GM19043 (cell line): ENCODE data around the gene PARD3B.

Experiments
- ATAC-seq: cut with Tn5 transposase; IDR thresholded peaks from one replicate; pipeline ENCODE4 v1.9.1; 2021; ENCODE audit warnings: low read depth; ENCODE audit not compliant: unreplicated experiment

PARD3B gene

DNA sequence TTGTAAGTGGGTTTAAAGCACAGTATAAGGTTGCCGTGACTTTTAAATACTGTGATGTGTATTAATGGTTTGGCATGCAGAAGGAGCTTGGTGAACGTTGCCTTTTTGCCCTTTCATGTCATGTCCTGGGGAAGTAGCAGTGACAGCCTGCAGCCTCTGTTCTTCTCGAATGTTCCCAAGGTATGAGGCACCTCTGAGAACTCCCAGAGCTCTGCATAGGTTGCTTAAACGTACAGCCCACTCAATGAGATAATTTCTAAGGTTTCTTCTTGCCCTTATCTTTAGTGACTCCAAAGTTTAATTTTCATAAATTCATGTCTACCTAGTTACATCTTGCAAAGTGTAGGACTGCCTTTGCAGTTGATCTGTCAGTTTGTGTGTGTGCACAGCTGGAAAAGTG is 36.7 kb downstream of the PARD3B start:
- ATAC-seq = no peak

DNA sequence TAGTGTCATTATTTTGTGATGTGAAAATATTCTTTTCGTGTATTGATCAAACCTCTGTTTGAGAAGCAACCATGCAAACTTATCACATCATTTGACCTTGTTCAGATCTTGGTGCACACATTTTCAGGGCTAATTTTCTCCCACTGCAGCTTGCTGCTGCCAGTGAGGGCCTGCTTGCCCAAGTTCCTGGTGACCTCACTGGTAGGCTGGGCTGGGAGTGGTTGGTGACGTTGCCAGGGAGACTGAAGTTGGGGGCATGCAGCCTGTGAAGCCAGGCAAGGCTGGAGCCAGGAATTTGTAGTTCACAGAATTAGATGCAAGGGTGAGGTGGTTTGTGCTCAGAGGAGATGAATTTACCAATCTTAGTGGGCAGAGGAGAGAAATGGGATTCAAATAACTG is 38.5 kb downstream of the PARD3B start:
- no peak for ATAC-seq

DNA sequence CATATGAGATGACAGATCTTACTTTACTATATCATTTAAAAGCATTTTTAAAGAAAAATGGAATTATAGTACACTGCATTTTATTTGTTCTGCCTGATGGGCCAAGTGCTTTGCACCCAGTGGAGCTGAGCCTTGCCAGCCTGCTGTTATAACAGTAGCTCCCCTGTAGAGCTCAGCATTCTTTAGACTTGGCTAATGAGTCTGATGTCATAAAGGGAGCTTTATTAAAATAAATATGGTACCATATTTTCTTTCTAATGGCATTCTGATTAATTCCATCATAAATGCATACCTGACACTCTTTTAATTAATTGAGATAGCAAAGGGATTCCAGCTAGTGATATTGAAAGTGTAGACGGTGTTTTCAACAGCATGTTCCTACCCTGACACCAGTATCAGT is 40.7 kb downstream of the PARD3B start:
- ATAC-seq = no peak

DNA sequence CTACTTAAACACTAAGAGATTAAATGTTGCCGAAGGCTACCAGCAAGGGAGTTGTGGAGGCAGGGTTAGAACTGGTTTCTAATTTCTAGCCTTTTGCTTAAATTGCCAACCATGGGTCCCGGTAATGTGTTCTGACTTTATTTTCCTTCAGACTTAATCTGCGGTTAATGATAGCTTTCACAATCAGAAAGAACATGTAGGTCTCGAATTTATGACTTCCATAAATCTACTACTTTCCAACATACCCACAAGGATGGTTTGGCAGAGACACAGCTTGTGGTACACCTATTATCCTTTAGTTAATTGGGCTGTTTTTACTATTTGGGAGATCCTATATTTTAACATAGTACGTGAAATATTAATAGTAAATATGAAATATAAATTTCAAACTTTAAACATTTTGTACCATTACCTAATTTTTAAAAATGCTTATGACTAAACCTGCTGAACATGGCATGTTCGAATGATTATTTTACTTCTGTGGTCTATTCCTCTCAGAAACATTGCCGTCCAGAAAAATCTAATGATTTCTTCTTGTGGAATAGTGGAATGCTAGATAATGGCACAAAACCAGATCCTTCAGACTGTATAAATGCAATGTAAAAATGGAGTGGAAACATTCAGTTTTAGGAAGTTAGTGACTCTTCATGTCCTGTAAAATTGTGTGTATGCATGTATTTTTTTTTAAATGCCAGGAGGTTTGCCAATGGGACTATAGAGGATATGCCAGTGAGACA is 41.3 kb downstream of the PARD3B start:
- no peak for ATAC-seq

DNA sequence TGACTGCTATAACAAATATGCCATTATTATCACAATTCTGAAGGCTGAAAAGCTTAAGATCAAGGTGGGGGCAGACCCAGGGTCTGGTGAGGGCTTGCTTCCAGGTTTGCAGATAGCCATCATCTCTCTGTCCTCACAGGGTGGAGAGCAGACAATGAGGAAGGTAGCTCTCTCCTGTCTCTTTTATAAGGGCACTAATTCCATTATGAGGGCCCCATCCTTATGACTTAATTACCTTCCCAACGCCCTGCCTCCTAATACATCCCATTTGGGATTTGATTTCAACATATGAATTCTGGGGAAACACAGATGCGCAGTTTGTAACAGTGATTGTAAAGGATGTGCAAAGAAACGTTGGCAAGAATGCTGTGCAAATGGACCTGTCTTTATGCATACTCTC is 44.8 kb downstream of the PARD3B start:
- no peak for ATAC-seq

DNA sequence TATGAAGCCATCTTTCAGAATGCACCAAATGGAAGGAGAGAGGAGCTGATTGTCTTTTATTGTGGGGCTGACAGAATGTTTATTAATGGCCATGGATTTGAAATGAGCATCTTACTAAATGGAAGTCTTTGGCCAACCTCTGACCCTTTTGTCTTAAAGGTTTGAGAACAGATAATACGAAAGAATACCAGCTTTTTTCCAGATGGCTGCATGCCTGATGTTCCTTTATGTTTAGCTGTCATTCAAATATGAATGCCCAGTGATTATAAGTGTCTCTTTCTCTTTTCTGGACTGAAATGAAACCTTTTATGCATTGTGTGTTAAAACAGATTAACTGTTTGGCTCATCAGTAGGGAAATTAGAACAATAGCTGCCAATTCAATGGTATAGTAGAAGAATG is 46.0 kb downstream of the PARD3B start:
- ATAC-seq = no peak

DNA sequence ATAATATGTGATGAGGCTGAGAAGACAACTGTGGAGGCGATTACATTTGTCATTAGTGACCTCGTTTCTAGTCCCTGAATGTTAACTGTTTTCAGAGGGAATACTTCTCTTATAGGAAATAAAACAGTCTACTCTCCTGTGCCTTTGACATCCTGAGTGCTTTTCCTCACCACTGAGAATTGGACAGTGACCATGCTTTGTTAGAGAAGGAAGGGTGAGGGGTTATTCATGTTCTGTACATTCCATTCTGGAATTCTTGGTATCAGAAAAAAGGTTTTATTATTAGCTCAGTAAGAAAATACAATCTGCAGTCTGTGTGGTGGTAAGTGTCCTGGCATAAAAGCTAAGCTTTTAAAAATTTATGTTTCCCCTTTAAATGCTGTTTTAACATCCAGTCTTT is 58.8 kb downstream of the PARD3B start:
- no peak for ATAC-seq

DNA sequence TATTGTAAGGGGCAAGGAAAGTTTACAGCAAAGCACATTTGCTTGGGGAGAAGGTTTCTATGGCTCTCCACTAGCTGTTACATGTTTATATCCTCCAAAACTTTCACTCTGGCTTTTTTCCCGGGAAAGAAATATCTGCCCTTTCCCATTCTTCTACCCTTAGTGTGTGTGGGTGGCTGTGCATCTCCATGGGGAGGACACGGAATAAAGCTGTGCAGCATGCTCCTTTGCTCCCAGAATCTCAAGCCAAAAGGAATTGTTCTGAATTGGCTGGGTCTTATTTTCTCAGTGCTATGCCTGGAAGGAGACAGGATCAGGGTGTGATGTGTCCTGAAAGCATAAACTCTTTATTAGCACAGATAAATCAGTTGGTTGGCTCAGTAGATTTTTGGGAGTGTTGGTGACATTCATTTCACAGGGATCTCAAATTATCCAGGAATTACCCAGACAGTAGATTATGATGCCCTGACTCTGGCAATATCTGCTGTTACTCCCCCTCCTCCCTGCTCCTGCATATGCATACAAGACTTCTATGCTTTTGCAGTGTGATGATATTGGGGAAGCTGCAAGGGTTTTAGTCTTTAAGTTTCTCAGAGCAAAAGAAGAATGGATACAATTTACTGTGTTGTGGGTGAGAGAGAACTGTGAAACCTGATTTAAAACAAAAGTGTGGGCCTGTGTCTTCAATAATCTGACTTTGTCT is 63.1 kb downstream of the PARD3B start:
- ATAC-seq = no peak

DNA sequence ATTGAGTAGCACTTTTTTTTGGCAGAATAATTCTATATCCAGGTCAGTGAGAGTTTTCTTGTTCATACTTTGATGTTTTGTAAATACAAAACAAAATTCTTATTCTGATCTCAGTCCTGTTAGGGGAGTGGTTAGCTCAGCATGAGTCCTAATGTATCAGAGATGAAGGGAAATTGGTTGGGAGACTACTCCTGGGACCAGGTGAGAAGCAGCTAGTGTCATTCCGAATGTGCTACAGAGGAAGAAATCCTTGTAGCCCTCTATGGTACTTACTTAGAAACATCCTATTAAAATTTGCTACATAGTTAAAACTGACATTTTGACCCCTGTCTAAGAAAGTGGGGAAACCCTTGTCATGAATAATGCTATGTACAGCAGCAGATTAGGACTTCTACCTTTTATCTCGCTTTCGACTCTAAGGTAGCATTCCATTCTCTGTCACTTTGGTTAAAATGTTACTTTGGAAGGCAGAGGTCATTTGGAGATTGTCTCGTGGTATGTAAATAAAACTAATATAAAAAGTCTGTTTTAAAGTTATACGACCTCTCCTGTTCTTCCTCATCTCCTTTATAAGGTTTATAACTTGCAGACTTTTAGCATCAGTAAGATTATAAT is 65.8 kb downstream of the PARD3B start:
- ATAC-seq = no peak

DNA sequence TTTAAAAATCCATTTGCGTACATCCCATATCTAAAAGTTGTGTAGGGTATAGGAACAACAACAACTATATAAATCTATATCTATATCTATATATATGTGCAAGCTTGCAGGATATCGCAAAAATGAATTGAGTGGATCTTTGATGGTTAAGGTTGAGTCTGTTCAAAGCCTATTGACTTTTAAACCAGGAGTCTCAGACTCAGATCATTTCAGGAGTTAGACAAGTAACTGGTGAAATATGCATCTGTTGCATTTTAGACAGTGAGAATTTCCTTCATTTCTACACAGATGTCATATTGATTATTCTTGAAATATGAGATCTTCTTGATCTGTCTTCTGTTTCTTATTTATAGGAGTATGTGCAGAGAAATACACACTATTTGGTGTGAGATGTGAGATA is 66.5 kb downstream of the PARD3B start:
- ATAC-seq = no peak

DNA sequence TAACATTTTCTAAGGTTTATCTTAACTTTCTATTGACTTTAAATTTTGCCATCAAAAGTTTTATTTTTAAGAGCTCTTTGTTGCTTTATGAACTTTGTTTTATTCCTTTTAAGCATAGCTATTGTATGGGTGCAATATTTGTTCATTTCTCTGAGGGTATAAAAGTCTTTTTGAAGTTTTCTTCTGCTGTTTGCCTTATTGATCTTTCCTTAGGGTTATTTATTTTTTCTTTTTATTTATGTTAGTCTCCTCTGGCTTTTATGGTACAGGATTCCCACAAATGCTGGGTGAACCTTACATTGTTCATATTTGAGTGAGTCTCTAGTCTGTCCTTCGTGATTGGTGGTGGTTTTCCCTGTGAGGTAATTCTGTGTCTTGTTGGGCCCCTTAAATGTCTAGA is 68.4 kb downstream of the PARD3B start:
- ATAC-seq = no peak

DNA sequence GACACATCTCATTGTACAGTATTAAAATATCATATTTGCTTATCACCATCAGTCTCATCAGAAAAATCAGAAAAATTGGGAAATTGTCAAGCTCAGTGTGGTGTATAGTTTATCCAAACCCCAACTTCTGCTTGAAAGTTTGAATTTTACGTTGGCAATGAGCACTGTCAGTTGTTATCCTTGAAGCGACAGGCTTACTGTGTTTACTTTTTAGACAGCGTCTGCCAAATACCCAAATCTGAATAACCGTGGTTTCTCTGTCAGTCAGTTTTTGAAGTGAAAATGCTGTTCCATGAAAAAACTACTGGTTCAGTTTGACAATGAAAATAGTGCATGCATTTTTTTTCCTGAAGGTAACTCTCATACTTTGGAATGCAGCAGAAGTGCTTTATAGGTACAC is 70.2 kb downstream of the PARD3B start:
- ATAC-seq = no peak

DNA sequence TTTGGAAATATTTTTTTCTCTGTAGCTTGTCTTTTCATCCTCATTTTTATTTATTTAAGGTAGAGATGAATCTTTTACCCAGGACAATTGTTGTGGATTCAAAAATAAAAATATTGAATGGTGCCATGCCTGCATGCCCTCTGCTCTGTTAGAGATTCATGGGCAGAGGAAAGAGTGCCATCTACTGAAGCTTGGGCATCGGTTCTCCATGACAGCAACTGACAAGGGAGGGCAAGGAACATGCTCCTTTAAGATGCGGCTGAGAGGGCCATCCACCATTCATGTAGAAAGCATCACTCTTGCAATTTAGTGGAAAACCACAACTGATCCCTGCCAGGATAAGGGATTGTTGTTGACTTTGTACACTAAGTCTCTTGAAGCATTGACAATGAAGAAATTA is 79.9 kb downstream of the PARD3B start:
- ATAC-seq = no peak

DNA sequence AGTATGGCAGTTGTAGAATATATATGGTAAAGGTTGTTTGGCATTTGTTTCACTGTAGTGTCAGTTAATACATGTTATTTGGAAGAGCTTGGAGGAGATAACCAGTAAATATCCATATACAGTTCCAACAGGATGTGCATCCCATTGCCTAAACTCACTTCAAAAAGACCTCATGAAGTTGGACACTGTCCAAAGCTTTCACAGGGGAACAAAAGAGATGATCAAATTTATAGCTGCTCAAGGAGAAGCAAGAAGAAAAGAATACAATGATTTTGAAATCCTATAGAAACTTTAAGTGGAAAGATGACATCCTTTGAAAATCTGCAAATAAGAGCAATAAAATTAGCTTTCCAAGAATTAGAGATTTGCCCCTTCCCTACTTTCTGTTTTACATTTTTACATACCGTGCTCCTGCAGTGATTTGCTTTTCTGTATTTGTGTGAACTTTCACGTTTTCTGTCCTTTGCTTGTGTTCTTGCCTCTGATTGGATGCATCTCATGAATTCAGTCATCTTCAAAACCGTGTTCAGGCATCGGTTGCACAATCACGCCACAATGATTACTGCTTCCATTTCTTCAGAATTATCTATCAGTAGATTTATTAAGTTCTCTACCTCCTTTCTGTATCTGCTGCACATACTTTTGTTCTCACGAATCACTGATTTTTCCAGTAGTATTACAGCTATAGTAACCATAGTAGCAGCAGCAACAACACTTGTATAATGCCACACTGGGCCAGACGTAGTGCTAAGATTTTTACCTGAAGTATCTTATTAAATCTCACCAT is 83.8 kb downstream of the PARD3B start:
- no peak for ATAC-seq

DNA sequence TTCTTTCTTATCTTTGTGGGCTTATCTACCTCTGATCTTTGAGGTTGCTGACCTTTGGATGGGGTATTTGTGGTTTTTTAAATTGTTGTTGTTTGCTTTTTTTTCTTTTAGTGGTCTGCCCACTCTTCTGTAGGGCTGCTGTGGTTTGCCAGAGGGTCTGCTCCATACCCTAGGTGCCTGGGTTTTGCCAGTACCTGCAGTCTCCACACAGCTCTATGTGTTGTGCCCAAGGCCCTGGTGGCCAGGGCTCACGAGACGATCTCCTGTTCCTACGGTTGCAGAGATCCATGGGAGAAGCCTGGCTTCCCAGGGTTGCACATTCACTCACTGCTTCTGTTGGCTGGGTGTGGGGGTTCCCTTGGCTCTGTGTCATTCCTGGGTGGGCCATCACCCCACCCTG is 87.1 kb downstream of the PARD3B start:
- no peak for ATAC-seq

DNA sequence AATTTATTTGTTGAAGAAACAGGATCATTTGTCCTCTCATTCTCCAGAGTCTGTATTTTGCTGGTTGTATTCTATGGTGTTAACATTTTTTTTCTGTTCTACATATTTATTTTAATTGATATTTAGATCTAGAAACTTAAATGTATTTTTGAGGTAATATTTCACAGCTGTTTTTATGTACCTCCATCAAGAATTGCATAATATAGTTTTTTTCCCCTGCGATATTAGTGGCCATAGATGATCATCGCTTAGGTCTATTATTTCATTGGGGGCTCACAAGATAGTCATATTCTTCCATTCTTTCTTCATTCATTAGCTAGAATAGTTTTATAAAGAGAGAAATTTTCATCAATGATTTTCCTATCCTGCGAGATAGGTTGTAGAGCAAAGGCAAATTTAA is 89.3 kb downstream of the PARD3B start:
- no peak for ATAC-seq

DNA sequence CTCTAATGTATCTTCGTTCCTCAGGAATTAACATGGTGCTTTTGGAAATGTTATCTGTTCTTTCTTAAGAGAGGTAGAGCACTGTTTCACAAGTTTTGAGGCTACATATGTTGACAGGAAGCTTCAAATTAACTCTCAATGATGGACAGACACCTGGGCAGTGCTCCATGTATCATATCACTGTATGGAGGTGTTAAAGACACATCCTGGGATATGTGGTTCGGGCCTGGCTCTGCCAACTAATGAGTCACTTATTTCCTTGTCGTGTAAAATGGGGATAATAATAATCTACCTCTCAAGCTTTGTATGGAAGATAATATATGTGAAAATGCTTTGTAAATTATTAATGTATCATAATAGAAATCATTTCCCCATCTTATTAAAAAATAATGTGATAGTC is 90.2 kb downstream of the PARD3B start:
- ATAC-seq = no peak

DNA sequence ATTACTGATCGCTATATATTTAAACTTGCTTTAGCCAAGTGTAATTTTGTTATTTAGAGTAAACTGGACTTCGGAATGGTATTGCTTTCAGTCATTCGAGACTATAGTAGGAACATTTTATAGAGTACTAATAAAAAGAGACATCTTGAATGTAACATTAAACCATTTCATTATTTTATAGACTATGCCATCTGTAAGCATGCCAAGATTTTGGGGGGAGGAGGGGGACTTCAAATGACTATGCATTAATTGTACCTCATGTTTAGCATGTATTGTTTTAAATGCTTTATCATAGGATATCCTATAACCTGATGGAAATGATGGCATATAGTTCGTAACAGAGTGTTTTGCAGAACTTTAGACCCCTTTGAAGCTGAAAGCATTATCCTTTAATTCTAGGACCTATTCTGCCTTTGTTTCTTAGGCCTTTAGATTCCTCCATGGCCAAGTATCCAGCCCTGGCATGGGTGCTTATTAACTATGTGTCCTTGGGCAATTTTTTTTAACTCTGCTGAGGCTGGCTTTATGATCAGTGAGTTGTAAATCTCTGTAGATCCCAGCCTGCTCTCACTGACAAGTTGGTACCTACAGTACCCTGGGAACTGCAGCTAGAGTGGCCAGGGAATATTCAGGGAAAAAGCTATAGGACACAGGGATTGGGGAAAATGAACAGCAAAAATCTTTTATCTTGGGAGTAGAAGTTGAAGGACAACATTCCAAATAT is 93.4 kb downstream of the PARD3B start:
- ATAC-seq = no peak

DNA sequence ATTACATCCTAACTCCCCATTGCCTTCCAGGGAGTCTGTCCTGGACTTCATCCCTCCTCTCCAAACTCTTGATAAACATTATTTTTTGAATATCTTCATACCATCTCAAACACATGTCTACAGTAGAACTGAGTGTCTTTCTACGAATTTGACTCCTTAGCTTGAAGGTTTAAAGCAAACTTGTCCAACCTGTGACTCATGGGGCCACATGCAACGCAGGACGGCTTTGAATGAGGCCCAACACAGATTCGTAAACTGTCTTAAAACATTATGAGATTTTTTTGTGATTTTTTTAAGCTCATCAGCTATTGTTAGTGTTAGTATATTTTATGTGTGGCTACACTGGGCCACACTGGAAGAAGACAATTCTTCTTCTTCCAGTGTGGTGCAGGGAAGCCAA is 98.1 kb downstream of the PARD3B start:
- no peak for ATAC-seq

DNA sequence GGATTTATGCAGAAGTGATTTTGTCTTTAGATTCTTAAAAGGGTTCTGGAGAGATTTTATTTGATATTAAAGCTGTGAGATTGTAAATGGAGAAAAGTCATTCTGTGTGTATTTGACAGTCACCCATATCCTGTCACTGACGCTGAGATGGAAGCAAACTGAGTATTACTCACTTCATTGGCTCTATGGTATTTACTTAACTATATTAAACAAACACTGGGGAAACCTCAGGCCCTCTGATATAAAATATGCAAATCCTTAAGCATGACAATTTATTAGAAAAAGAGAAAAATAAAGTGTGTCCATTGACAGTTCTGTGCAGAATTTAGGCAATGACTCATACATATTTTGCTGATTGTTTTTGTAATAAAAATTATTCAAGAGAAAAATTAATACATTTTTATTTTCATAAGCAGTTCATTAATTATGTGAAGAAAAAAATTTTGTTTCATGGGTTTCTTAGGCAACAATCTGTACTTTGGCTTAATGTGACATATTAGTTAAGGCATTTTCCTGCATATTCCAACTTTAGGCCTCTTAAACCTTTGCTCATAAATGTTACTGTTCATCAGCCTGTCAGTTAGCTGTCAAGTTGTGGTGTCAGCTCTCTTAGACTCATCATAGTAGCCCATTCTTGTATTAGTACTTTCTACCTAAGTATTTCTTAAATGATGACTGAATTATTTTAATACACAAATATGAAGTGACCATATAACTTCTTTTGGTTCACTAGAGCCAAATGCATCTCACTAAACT is 99.9 kb downstream of the PARD3B start:
- no peak for ATAC-seq
